ENCODE results near the gene TMEM132C. TPM values are rescaled to one million over a fixed set of nuclear protein-coding genes. Genes with fewer than 3 reads are reported as not detected.

TMEM132C gene
- total and polyA plus RNA-seq, 2 donors (not counting 3 experiments of a cell fraction or from before 2014, with no cell fraction given): not detected

DNA sequence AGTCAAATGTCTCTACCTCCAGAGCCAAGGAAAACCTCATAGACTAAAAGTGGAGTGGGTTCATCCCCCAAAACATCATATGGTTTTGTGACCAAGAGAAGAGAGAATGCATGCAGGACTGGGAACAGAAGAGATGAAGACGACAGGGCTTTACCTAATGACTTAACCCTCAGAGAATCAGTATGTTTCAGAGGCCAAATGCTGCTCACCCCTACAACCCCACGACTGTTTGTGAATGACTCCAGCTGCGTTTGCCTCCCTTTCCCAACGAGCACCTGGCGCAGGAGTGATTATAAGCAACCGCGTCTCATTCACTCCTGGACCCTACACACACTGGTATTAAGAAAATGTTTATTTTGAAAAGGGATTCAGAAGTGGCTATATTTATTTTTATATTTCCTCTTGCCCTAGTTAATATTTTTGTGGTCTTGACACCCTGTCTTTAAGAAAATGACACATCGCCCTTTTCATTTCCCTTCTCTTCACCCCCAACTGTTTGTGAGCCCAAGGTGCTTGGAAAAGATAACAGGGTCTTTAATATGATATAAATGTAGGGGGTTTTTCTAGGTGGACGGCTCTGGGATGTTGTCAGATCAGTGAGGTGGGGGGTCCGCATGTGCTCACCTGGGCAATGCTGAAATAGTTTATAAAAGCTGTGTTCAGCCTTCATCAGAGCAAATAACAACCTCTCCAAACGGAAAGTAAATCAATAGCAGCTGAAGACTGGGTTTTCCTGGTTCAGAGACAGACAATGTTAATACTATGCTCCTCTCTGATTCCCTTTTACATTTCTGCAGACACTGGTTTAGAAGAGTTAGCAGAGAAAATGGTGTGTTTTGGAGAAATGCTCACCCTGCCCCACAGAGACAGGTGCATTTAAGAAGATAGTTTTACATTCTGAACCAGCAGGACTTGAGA lies 479.1 kb downstream of the TMEM132C start:
- Histone ChIP-seq H3K27me3 (ENCODE audit: control insufficient read depth in 2 of 2, insufficient read depth in 2 of 2, low read length in 2 of 2) (no peaks in the 10 kb centered on the region), H3K9me3 (replicated peaks; ENCODE audit: control insufficient read depth, insufficient read depth, low read length) (peaks cover 7% of the 10 kb centered on the region), H4K20me1 (replicated peaks; ENCODE audit: control insufficient read depth, extremely low read depth, insufficient read depth, low read length) (no peaks in the 10 kb centered on the region), H3K27ac (ENCODE audit: insufficient read depth, low read depth, low read length) (no peak overlapping the region), H3K9me1 (replicated peaks; ENCODE audit: control insufficient read depth, extremely low read depth, insufficient read depth, low read length) (no peaks in the 10 kb centered on the region), H3K9ac (replicated peaks; ENCODE audit: extremely low read depth, insufficient read depth, low read length) (no peak overlapping the region), H3K4me2 (ENCODE audit: insufficient read depth, low read length) (no peak overlapping the region), H3K36me3 (ENCODE audit: control insufficient read depth in 2 of 2, extremely low read depth in 1 of 2, insufficient read depth in 2 of 2, low read length in 2 of 2) (no peaks in the 10 kb centered on the region), H3K4me1 (ENCODE audit: control insufficient read depth, extremely low read depth, insufficient read depth, low read length) (no peaks in the 10 kb centered on the region), H3K4me3 (replicated peaks in 1 of 3; ENCODE audit: insufficient read depth in 1 of 3, low read depth in 1 of 3, low read length in 3 of 3) (no peak overlapping the region), H3K79me2 (ENCODE audit: control insufficient read depth, insufficient read depth, low read length) (no peaks in the 10 kb centered on the region), H2AFZ (ENCODE audit: low read depth, low read length) (no peak overlapping the region)
- no peak for DNase-seq (ENCODE audit: low read depth, low spot score)
- ChIA-PET POLR2A (no interaction called here), CTCF (no interaction called here)
- dilution Hi-C loops (cut with MboI; ENCODE audit: extremely low pct_ligation_motif_present, low sequenced_read_pairs) (no loop called here), intact Hi-C loops (cut with micrococcal nuclease) (no loop called here)
- no peak for FAIRE-seq
- TF ChIP-seq POLR2A (IDR thresholded peaks at IDR 0.05; ENCODE audit: low read depth, low read length) (no peak), JUN (IDR thresholded peaks at IDR 0.05; ENCODE audit: borderline replicate concordance, insufficient read depth, insufficient read length, low read depth) (no peak), FOS (IDR thresholded peaks at IDR 0.05; ENCODE audit: borderline replicate concordance, insufficient read depth, low read length) (no peak), GATA2 (IDR thresholded peaks at IDR 0.05; ENCODE audit: insufficient read depth, insufficient read length, low read depth, low read length) (no peak), POLR2AphosphoS5 (IDR thresholded peaks at IDR 0.05; ENCODE audit: insufficient read depth, low read depth, low read length) (no peak), MYC (IDR thresholded peaks at IDR 0.05; ENCODE audit: low read depth, low read length) (no peak), EZH2 (IDR thresholded peaks at IDR 0.05; ENCODE audit: borderline replicate concordance, low read depth, low read length, severe bottlenecking) (no peak), MAX (IDR thresholded peaks at IDR 0.05; ENCODE audit: insufficient read depth, insufficient read length) (no peak), CTCF (IDR thresholded peaks at IDR 0.05; ENCODE audit: extremely low read depth in 1 of 2, insufficient read depth in 1 of 2, low read depth in 1 of 2, low read length in 2 of 2) (no peak)
- no TSS peak for BruUV-seq (replicated peaks)

Data from endothelial cell of umbilical vein (primary cell).